C1 segment of cervical spinal cord (tissue), 14 donors: ENCODE data around the gene SMCP.

Experiments
- DNase-seq, 14 donors: peaks; one replicate each; lab custom pipeline; 2025; lab: John Stamatoyannopoulos, UW

Gene SMCP

GRCh38 chr1:152878042-152878441, at the start of gene SMCP:
SMCP (plus strand) TSS chr1:152878322; CDS start chr1:152884423, 6,101 bp downstream.
- DNase-seq, result no peak

GRCh38 chr1:152836870-152837269, 41.3 kb upstream of the SMCP start:
- no peak for DNase-seq

GRCh38 chr1:152842556-152842955, 35.6 kb upstream of the SMCP start, which contains the start of gene LCE6A:
LCE6A (plus strand) TSS chr1:152842856; CDS start chr1:152843521, 665 bp downstream.
- no peak for DNase-seq

- no peak for DNase-seq
These were observed 22.5 kb upstream of the SMCP start for GRCh38 chr1:152855661-152856060.

GRCh38 chr1:152858062-152858461, 20.1 kb upstream of the SMCP start:
- DNase-seq, result no peak

GRCh38 chr1:152859696-152860095, 18.4 kb upstream of the SMCP start, which contains the start of gene LCE7A:
LCE7A (plus strand) TSS chr1:152859996; CDS start chr1:152860698, 702 bp downstream.
- no peak for DNase-seq

GRCh38 chr1:152860129-152860528, 18.0 kb upstream of the SMCP start:
- no peak for DNase-seq

GRCh38 chr1:152861374-152861773, 16.7 kb upstream of the SMCP start:
- no peak for DNase-seq

- DNase-seq, result no peak
These were observed 13.7 kb upstream of the SMCP start for GRCh38 chr1:152864443-152864842.

- DNase-seq, result no peak
These were observed 11.8 kb upstream of the SMCP start for GRCh38 chr1:152866321-152866720.

- DNase-seq, result peak in 7 of 14 donors; percentile 1 to 48 (median 16)
These were observed 8.2 kb upstream of the SMCP start for GRCh38 chr1:152869808-152870419.

- no peak for DNase-seq
These were observed 7.0 kb upstream of the SMCP start for GRCh38 chr1:152870831-152871730.

GRCh38 chr1:152871731-152872126, 6.4 kb upstream of the SMCP start:
- no peak for DNase-seq

- no peak for DNase-seq
These were observed 4.6 kb upstream of the SMCP start for GRCh38 chr1:152873495-152873894.

- no peak for DNase-seq
These were observed 1.3 kb upstream of the SMCP start for GRCh38 chr1:152876827-152877226.

- DNase-seq, result no peak
These were observed 1.6 kb downstream of the SMCP start for GRCh38 chr1:152879559-152880198.

GRCh38 chr1:152880316-152880715, 2.2 kb downstream of the SMCP start:
- DNase-seq, result no peak

GRCh38 chr1:152880907-152881306, 2.8 kb downstream of the SMCP start:
- DNase-seq, result no peak

- DNase-seq, result no peak
These were observed 6.0 kb downstream of the SMCP start for GRCh38 chr1:152884085-152884484.

GRCh38 chr1:152884506-152884905, 6.4 kb downstream of the SMCP start:
- no peak for DNase-seq

GRCh38 chr1:152884966-152885624, 7.0 kb downstream of the SMCP start:
- no peak for DNase-seq

- DNase-seq, result no peak
These were observed 8.0 kb downstream of the SMCP start for GRCh38 chr1:152886085-152886484.
